Measurements from ENCODE around the gene GTF2IRD1. TPM values are rescaled to one million over a fixed set of nuclear protein-coding genes. Genes with fewer than 3 reads are reported as not detected.
"Not testable (repeated sequence)": the region's sequence is repeated elsewhere in the genome, so short reads cannot be mapped to it uniquely, and the experiment has no call there.

GTF2IRD1 gene
- total RNA-seq, 1 donor from 2014 or later: 16.3 TPM

DNA sequence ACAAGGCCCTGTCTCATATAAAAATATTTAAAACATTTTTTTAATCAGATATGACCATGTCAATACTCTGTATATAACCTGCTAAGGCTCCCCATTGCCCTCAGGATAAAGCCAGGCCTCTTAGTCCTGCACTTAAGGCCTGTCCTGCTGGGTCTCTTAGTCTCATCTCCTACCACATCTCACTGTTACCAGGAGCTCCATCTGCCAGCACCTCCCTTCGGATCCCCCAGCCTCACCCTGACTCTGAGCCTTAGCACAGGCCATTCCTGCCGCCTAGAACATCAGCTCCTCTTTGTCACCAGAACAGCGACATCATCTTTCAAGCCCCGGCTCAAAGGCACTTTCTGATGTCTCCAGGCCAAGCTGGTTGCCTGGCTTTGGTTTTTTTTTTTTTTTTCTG lies 25.7 kb upstream of the GTF2IRD1 start:
- no peaks in the 10 kb centered on the region for H3K4me1 ChIP-seq
- intact Hi-C loops (cut with DNase I): no loop called here
- H3K27ac ChIP-seq: no peak overlapping the region
- no peaks in the 10 kb centered on the region for H3K36me3 ChIP-seq
- ATAC-seq: no peak
- TF ChIP-seq, protein P1, sequence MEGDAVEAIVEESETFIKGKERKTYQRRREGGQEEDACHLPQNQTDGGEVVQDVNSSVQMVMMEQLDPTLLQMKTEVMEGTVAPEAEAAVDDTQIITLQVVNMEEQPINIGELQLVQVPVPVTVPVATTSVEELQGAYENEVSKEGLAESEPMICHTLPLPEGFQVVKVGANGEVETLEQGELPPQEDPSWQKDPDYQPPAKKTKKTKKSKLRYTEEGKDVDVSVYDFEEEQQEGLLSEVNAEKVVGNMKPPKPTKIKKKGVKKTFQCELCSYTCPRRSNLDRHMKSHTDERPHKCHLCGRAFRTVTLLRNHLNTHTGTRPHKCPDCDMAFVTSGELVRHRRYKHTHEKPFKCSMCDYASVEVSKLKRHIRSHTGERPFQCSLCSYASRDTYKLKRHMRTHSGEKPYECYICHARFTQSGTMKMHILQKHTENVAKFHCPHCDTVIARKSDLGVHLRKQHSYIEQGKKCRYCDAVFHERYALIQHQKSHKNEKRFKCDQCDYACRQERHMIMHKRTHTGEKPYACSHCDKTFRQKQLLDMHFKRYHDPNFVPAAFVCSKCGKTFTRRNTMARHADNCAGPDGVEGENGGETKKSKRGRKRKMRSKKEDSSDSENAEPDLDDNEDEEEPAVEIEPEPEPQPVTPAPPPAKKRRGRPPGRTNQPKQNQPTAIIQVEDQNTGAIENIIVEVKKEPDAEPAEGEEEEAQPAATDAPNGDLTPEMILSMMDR (IDR thresholded peaks at IDR 0.05): no peak
- DNase-seq: no peak
- H3K27me3 ChIP-seq (ENCODE audit: low read depth): no peaks in the 10 kb centered on the region
- no peak overlapping the region for H3K4me3 ChIP-seq
- H3K9me3 ChIP-seq: no peaks in the 10 kb centered on the region

DNA sequence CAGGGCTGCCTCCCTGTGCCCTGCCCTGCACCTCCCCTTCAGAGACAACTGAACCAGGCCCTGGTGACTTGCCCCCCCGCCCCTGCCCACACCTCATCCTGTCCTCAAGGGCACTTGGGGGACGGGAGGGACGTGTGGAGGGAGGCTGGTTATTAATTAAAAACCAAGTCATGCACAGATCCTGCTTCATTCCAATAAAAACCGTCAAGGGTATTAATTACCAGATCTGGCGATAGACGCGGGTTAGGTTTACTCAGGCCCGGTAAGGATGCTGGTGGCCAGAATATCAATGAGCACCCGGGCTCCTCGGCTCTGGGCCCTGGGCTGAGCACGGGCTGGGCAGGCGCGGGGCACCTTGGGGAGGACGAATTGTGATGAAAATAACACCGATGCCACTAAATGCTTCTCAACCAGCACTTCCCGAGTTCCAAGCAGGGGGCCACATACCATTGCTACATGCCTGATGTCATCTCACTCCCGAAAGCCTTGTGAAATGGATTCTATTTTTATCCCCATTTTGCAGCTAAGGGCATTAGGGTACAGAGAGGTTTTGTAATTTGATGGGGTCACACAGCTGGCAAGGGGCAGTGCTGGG lies 24.5 kb upstream of the GTF2IRD1 start:
- peak; percentile 45 to 50 for ATAC-seq
- Histone ChIP-seq H3K36me3 (no peaks in the 10 kb centered on the region), H3K9me3 (no peaks in the 10 kb centered on the region), H3K4me3 (no peak overlapping the region), H3K4me1 (no peaks in the 10 kb centered on the region), H3K27ac (no peak overlapping the region), H3K27me3 (ENCODE audit: low read depth) (no peaks in the 10 kb centered on the region)
- TF ChIP-seq, protein P1 (IDR thresholded peaks at IDR 0.05): no peak
- DNase-seq: no peak
- intact Hi-C loops (cut with DNase I): no loop called here

DNA sequence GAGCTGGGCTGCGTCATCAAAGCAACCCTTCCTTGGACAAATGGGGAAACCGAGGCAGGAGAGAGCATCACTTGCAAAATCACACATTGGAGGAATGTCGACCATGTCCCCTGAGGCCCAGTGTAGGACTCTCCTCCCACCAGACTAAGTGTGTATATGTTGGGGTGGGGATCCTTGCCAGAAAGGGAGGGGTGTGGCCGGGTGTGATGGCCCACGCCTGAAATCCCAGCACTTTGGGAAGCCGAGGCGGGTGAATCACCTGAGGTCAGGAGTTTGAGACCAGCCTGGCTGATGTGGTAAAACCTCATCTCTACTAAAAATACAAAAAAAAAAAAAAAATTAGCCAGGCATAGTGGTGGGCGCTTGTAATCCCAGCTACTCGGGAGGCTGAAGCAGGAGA lies 23.3 kb upstream of the GTF2IRD1 start:
- ATAC-seq; H3K9me3 ChIP-seq; H3K36me3 ChIP-seq; DNase-seq; H3K4me1 ChIP-seq; intact Hi-C loops (cut with DNase I); H3K27ac ChIP-seq; H3K27me3 ChIP-seq (ENCODE audit: low read depth); H3K4me3 ChIP-seq: not testable (repeated sequence)

DNA sequence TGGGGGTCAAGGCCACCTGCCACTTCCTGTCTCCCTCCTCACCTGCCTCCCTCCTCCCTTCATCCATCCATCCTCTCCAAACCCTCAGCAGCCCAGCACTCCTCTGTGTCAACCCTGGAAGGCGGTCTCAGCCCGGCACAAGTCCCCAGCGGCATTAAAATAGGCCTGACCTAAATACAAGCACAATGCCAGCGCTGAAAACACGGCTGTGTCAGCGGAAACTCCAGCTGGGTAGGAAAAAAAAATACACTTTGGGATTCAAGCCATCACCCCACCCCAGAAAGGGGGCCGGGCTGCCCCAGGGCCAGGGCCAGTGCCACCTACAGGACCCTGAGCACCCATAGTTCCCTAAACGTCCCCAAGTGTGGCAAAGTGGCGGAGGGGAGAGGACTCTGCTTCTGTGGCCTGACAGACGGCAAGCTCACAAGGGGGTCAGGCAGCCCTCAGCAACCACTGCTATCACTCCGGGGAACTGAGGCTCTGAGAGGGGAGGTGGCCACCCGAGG lies 22.7 kb upstream of the GTF2IRD1 start:
- intact Hi-C loops (cut with DNase I): no loop called here
- Histone ChIP-seq H3K36me3 (no peaks in the 10 kb centered on the region), H3K9me3 (no peaks in the 10 kb centered on the region), H3K4me3 (no peak overlapping the region), H3K27ac (no peak overlapping the region), H3K4me1 (no peaks in the 10 kb centered on the region), H3K27me3 (ENCODE audit: low read depth) (no peaks in the 10 kb centered on the region)
- ATAC-seq (peak in 1 of 2 donors; percentile 29), DNase-seq (no peak)
- TF ChIP-seq, protein P1 (IDR thresholded peaks at IDR 0.05): no peak

DNA sequence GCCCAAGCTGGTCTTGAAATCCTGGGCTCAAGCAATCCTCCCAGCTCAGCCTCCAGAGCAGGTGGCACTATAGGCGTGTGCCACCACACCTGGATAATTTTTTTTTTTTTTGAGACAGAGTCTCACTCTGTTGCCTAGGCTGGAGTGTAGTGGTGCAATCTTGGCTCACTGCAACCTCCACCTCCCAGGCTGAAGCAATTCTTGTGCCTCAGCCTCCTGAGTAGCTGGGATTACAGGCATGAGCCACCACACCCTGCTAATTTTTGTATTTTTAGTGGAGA lies 16.5 kb upstream of the GTF2IRD1 start:
- H3K36me3 ChIP-seq; H3K4me1 ChIP-seq; H3K27ac ChIP-seq; ATAC-seq; H3K9me3 ChIP-seq; intact Hi-C loops (cut with DNase I); DNase-seq; H3K4me3 ChIP-seq; H3K27me3 ChIP-seq (ENCODE audit: low read depth): not testable (repeated sequence)

DNA sequence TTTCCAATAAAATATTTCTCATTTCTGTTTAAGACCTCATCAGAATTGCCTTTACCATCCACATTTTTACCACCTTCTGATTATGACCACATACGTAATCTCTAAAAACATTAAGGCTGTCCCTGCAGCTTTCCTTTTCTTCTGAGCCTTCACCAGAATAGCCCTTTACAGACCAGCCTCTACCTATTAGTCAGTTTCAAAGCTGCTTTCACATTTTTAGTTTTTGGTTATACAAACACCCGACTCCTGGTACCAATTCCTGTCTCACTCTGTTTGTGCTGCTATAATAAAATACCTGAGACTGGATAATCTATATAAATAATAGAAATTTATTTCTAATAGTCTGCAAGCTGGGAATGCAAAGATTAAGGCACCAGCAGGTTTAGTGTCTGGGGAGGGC lies 15.4 kb upstream of the GTF2IRD1 start:
- Histone ChIP-seq H3K27ac (no peak overlapping the region), H3K36me3 (no peaks in the 10 kb centered on the region), H3K4me1 (no peaks in the 10 kb centered on the region), H3K4me3 (no peak overlapping the region), H3K27me3 (ENCODE audit: low read depth) (no peaks in the 10 kb centered on the region), H3K9me3 (peaks cover 4% of the 10 kb centered on the region)
- DNase-seq (no peak), ATAC-seq (no peak)
- intact Hi-C loops (cut with DNase I): no loop called here
- TF ChIP-seq, protein P1 (IDR thresholded peaks at IDR 0.05): no peak

DNA sequence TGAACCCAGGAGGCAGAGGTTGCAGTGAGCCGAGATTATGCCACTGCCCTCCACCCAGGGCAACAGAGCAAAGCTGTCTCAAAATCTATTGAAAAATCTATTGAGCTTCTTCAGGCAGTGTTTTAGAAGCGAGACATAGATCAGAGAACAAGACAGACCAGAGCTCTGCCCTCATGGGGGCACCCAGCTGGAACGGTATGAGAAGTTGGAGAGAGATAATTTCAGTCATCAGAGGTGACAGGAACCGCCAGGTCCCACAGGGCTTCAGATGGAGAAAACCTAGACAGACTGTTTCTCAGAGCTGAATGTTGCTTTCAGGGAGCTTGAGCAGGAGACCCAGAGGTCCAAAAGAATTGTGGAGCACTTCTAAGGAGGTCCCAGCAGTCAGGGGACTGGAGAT lies 14.2 kb upstream of the GTF2IRD1 start:
- DNase-seq (no peak), ATAC-seq (no peak)
- H3K9me3 ChIP-seq: peaks cover 4% of the 10 kb centered on the region
- intact Hi-C loops (cut with DNase I): no loop called here
- H3K27me3 ChIP-seq (ENCODE audit: low read depth): no peaks in the 10 kb centered on the region
- H3K4me1 ChIP-seq: no peaks in the 10 kb centered on the region
- TF ChIP-seq, protein P1 (IDR thresholded peaks at IDR 0.05): no peak
- no peak overlapping the region for H3K27ac ChIP-seq
- no peak overlapping the region for H3K4me3 ChIP-seq
- H3K36me3 ChIP-seq: no peaks in the 10 kb centered on the region

DNA sequence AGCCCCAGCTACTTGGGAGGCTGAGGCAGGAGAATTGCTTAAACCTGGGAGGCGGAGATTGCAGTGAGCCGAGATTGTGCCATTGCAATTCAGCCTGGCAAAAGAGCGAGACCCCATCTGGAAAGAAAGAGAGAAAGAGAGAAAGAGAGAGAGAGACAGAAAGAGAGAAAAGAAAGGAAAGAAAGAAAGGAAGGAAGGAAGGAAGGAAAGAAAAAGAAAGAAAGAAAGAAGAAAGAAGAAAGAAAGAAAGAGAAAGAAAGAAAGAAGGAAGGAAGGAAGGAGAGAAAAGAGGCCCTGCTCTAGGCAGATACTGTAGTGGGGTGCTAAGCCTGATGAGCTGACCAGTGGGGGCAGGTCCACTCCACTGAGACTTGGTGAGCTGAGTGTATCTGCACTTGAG lies 13.6 kb upstream of the GTF2IRD1 start:
- DNase-seq; H3K9me3 ChIP-seq; H3K27ac ChIP-seq; ATAC-seq; H3K36me3 ChIP-seq; H3K4me1 ChIP-seq; H3K27me3 ChIP-seq (ENCODE audit: low read depth); intact Hi-C loops (cut with DNase I); H3K4me3 ChIP-seq: not testable (repeated sequence)

Measured in lower lobe of right lung (tissue), 2 donors.